Neural progenitor cell (in vitro differentiated cells): ENCODE results near the gene UBE4A. TPM values are rescaled to one million over a fixed set of nuclear protein-coding genes. Genes with fewer than 3 reads are reported as not detected.

Experiments
- DNase-seq: peaks from one replicate; pipeline ENCODE4 v3.0.0-alpha.2; 2016; ENCODE audit warnings: low spot score
- H2AFZ ChIP-seq: fragments of 200-600 bp; sonication (generic); replicated peaks from 2 replicates; pipeline ENCODE4 v1.6.1; 2016; ENCODE audit warnings: antibody characterized with exemption
- H3F3A ChIP-seq: fragments of 200-600 bp; sonication (generic); 2 replicates; pipeline ENCODE4 v1.6.1; 2016; ENCODE audit warnings: antibody characterized with exemption, low read depth
- H3K27ac ChIP-seq: fragments of 200-600 bp; sonication (generic); 2 replicates; pipeline ENCODE4 v1.5.1; 2016; ENCODE audit warnings: mild to moderate bottlenecking
- H3K27me3 ChIP-seq: fragments of 200-600 bp; sonication (generic); 2 replicates; pipeline ENCODE4 v1.6.1; 2016; ENCODE audit warnings: mild to moderate bottlenecking, moderate library complexity
- H3K36me3 ChIP-seq: fragments of 200-600 bp; sonication (generic); 2 replicates; pipeline ENCODE4 v1.5.1; 2016
- H3K4me1 ChIP-seq: fragments of 200-600 bp; sonication (generic); 2 replicates; pipeline ENCODE4 v1.6.1; 2016; ENCODE audit warnings: mixed run types
- H3K4me2 ChIP-seq: fragments of 200-600 bp; sonication (generic); 2 replicates; pipeline ENCODE4 v1.6.1; 2016
- H3K4me3 ChIP-seq: fragments of 200-600 bp; sonication (generic); 2 replicates; pipeline ENCODE4 v1.5.1; 2016
- H3K79me2 ChIP-seq: fragments of 200-600 bp; sonication (generic); 2 replicates; pipeline ENCODE4 v1.6.1; 2016; ENCODE audit warnings: low read depth
- H3K9ac ChIP-seq: fragments of 200-600 bp; sonication (generic); 2 replicates; pipeline ENCODE4 v1.6.1; 2016
- H3K9me3 ChIP-seq: fragments of 200-600 bp; sonication (generic); 2 replicates; pipeline ENCODE4 v1.5.1; 2016; ENCODE audit warnings: low read depth
- H4K20me1 ChIP-seq: fragments of 200-600 bp; sonication (generic); 2 replicates; pipeline ENCODE4 v1.6.1; 2016; ENCODE audit warnings: low read depth
- H3K27ac Mint-ChIP-seq: 3 replicates; pipeline ENCODE4 v1.8.0; 2021; ENCODE audit warnings: mixed read lengths
- H3K27me3 Mint-ChIP-seq: 2 replicates; pipeline ENCODE4 v1.8.0; 2022; ENCODE audit warnings: low read depth, mild to moderate bottlenecking, inconsistent platforms, moderate library complexity, mixed read lengths; ENCODE audit not compliant: insufficient read depth
- H3K36me3 Mint-ChIP-seq: 3 replicates; pipeline ENCODE4 v1.8.0; 2021; ENCODE audit warnings: mixed read lengths
- H3K4me1 Mint-ChIP-seq: 3 replicates; pipeline ENCODE4 v1.8.0; 2021; ENCODE audit warnings: mixed read lengths
- H3K4me3 Mint-ChIP-seq: 3 replicates; pipeline ENCODE4 v1.8.0; 2021; ENCODE audit warnings: mild to moderate bottlenecking, moderate library complexity, mixed read lengths
- H3K9me3 Mint-ChIP-seq: 3 replicates; pipeline ENCODE4 v1.8.0; 2020; ENCODE audit warnings: mixed read lengths
- CTCF ChIP-seq: fragments of 200-600 bp; sonication (generic); IDR thresholded peaks from 2 replicates; pipeline ENCODE4 v1.5.1; 2017; ENCODE audit warnings: antibody characterized with exemption, mild to moderate bottlenecking
- EZH2 ChIP-seq: fragments of 200-600 bp; sonication (generic); IDR thresholded peaks from 2 replicates; pipeline ENCODE4 v1.6.1; 2017; ENCODE audit warnings: antibody characterized with exemption, mild to moderate bottlenecking, moderate library complexity
- EZH2phosphoT487 ChIP-seq: fragments of 200-600 bp; sonication (generic); IDR thresholded peaks from 2 replicates; pipeline ENCODE4 v1.6.1; 2017; ENCODE audit warnings: antibody characterized with exemption
- total RNA-seq: library from RNA; depleted of rRNA; stranded (reverse); fragments of >200 nt; gene quantifications from 2 replicates; pipeline ENCODE4 v1.2.3, GENCODE V29; 2015; ENCODE audit warnings: low replicate concordance

UBE4A gene
- total RNA-seq, 1 donor from 2014 or later = 45.0 TPM

GRCh38 chr11:118366287-118366686 is 6.9 kb downstream of the UBE4A start:
- Mint-ChIP-seq H3K27ac (no peak overlapping the region), H3K9me3 (no peaks in the 10 kb centered on the region)

DNA sequence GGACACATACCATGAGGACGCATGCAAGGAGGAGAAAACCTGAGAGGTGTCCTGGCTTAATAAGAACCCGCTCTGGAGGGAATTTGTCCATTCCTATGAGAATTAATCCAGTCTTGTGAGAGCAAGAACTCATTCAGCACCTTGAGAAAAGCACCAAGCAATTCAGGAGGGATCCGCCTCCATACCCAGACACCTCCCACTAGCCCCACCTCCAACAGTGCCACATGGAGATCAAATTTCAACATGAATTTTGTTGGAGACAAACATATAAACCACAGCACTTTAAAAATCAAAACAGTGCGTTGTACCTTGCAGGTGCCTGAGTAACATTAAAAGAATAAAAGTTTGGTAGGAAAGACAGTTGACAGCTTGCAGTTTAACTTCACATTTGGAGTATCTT is 11.4 kb downstream of the UBE4A start:
- Histone ChIP-seq H3K4me2 (no peak overlapping the region), H3F3A (no peaks in the 10 kb centered on the region), H3K9ac (no peak overlapping the region), H3K4me3 (no peak overlapping the region), H3K4me1 (no peaks in the 10 kb centered on the region), H3K9me3 (no peaks in the 10 kb centered on the region), H2AFZ (no peak overlapping the region), H3K36me3 (peaks cover 8% of the 10 kb centered on the region), H3K27me3 (no peaks in the 10 kb centered on the region), H4K20me1 (no peaks in the 10 kb centered on the region), H3K79me2 (no peaks in the 10 kb centered on the region), H3K27ac (no peak overlapping the region)
- TF ChIP-seq EZH2phosphoT487 (no peak), CTCF (no peak), EZH2 (no peak)
- H3K36me3 Mint-ChIP-seq = peaks cover 17% of the 10 kb centered on the region
- no peak overlapping the region for H3K4me3 Mint-ChIP-seq
- DNase-seq = no peak
- H3K27me3 Mint-ChIP-seq = no peaks in the 10 kb centered on the region
- H3K4me1 Mint-ChIP-seq = no peaks in the 10 kb centered on the region
- no peak overlapping the region for H3K27ac Mint-ChIP-seq
- H3K9me3 Mint-ChIP-seq = no peaks in the 10 kb centered on the region

More at GRCh38 chr11:118366287-118366686, 6.9 kb downstream of the UBE4A start:
- no peaks in the 10 kb centered on the region for H3F3A ChIP-seq
- no peak for TF ChIP-seq EZH2
- H3K4me3 Mint-ChIP-seq = no peak overlapping the region
- H3K27me3 ChIP-seq = no peaks in the 10 kb centered on the region
- no peaks in the 10 kb centered on the region for H3K4me1 ChIP-seq
- DNase-seq = no peak
- peaks cover 3% of the 10 kb centered on the region for H3K36me3 ChIP-seq
- peaks cover 11% of the 10 kb centered on the region for H3K36me3 Mint-ChIP-seq
- H3K4me2 ChIP-seq = no peak overlapping the region
- H3K9ac ChIP-seq = no peak overlapping the region
- no peaks in the 10 kb centered on the region for H3K9me3 ChIP-seq
- H3K4me1 Mint-ChIP-seq = no peaks in the 10 kb centered on the region
- H3K27me3 Mint-ChIP-seq = no peaks in the 10 kb centered on the region
- peaks cover 6% of the 10 kb centered on the region for H3K79me2 ChIP-seq
- H3K4me3 ChIP-seq = no peak overlapping the region
- H3K27ac ChIP-seq = no peak overlapping the region
- H2AFZ ChIP-seq = no peak overlapping the region
- no peaks in the 10 kb centered on the region for H4K20me1 ChIP-seq

DNA sequence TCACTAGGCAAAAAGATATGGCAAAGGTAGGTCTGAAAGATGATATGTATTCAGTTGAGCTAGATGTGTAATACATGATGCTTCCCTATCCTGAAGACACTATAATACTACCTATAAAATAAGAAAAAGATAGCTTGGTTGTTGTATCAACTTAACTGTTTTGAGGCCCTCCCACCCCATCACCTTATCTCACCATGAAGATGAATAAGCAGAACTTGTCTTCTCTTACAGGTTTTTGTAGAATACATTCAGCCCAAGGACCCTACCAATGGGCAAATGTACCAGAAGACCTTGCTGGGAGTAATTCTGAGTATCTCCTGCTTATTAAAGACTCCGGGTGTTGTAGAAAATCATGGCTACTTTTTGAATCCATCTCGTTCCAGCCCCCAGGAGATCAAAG is 13.9 kb downstream of the UBE4A start:
- Mint-ChIP-seq H3K9me3 (no peaks in the 10 kb centered on the region), H3K27me3 (no peaks in the 10 kb centered on the region), H3K27ac (no peak overlapping the region), H3K4me3 (no peak overlapping the region), H3K36me3 (peaks cover 17% of the 10 kb centered on the region), H3K4me1 (no peaks in the 10 kb centered on the region)
- H3F3A ChIP-seq = no peaks in the 10 kb centered on the region
- no peak overlapping the region for H3K9ac ChIP-seq
- no peaks in the 10 kb centered on the region for H3K27me3 ChIP-seq
- H2AFZ ChIP-seq = no peak overlapping the region
- no peaks in the 10 kb centered on the region for H3K9me3 ChIP-seq
- no peaks in the 10 kb centered on the region for H4K20me1 ChIP-seq
- H3K4me2 ChIP-seq = no peak overlapping the region
- no peak for TF ChIP-seq EZH2
- no peak for TF ChIP-seq EZH2phosphoT487
- TF ChIP-seq CTCF = no peak
- DNase-seq = no peak
- no peak overlapping the region for H3K27ac ChIP-seq
- H3K4me3 ChIP-seq = no peak overlapping the region
- H3K4me1 ChIP-seq = no peaks in the 10 kb centered on the region
- peaks cover 10% of the 10 kb centered on the region for H3K36me3 ChIP-seq
- no peaks in the 10 kb centered on the region for H3K79me2 ChIP-seq

DNA sequence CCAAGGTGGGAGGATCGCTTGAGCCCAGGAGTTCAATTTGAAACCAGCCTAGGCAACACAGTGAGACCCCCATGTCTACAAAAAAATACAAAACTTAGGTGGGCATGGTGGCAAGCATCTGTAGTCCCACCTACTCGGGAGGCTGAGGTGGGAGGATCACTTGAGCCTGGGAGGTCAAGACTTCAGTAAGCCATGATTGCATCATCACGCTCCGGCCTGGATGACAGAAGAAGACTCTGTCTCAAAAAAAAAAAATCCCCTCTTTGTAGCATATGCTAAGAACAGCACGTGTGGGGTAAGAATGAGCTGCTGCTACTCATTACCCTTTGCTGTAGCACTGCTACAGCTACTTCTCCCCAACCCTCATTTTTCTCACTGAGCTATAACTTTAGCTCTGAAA is 14.5 kb downstream of the UBE4A start:
- Histone ChIP-seq H3K79me2 (no peaks in the 10 kb centered on the region), H3K4me1 (no peaks in the 10 kb centered on the region), H4K20me1 (no peaks in the 10 kb centered on the region), H3K27ac (no peak overlapping the region), H3K4me3 (no peak overlapping the region), H3K9ac (no peak overlapping the region), H3K27me3 (no peaks in the 10 kb centered on the region), H3K9me3 (no peaks in the 10 kb centered on the region), H3K36me3 (peaks cover 13% of the 10 kb centered on the region), H3K4me2 (no peak overlapping the region), H3F3A (no peaks in the 10 kb centered on the region), H2AFZ (no peak overlapping the region)
- DNase-seq = no peak
- Mint-ChIP-seq H3K4me1 (no peaks in the 10 kb centered on the region), H3K9me3 (no peaks in the 10 kb centered on the region), H3K27ac (no peak overlapping the region), H3K36me3 (peaks cover 12% of the 10 kb centered on the region), H3K27me3 (no peaks in the 10 kb centered on the region), H3K4me3 (no peak overlapping the region)
- TF ChIP-seq EZH2 (no peak), EZH2phosphoT487 (no peak), CTCF (no peak)
